Ishikawa (cell line): ENCODE measurements around the gene PRDM2.

Experiments
- CREB1 ChIP-seq: IDR thresholded peaks from 2 replicates; pipeline ENCODE4 v1.6.1; 2012; ENCODE audit warnings: low read depth
- EP300 ChIP-seq: IDR thresholded peaks from 2 replicates; pipeline ENCODE4 v1.6.1; 2012; ENCODE audit warnings: borderline replicate concordance
- RAD21 ChIP-seq: IDR thresholded peaks from 2 replicates; pipeline ENCODE4 v1.6.1; 2012; ENCODE audit warnings: low read depth
- REST ChIP-seq: IDR thresholded peaks from 2 replicates; pipeline ENCODE4 v1.6.1; 2012; ENCODE audit warnings: low read depth, mild to moderate bottlenecking

- TF ChIP-seq CREB1 (no peak), EP300 (no peak), REST (no peak), RAD21 (no peak)
Observed at GRCh38 chr1:13737398-13737797, 37.4 kb downstream of the PRDM2 start.
